GM19193 (cell line): ENCODE results near the gene SSPN.

Experiments used
- POLR2A ChIP-seq: IDR thresholded peaks from 4 replicates; pipeline ENCODE4 v1.6.1; 2011; ENCODE audit not compliant: insufficient read depth, insufficient read length; ENCODE audit errors: extremely low read depth

SSPN gene

GRCh38 chr12:26264215-26264838, 69.0 kb downstream of the SSPN start:
- TF ChIP-seq POLR2A: no peak

- no peak for TF ChIP-seq POLR2A
These were observed 70.2 kb downstream of the SSPN start for GRCh38 chr12:26265606-26266005.

- TF ChIP-seq POLR2A: no peak
These were observed 71.5 kb downstream of the SSPN start for GRCh38 chr12:26266881-26267280.

GRCh38 chr12:26268841-26269561, 73.6 kb downstream of the SSPN start:
- no peak for TF ChIP-seq POLR2A

- no peak for TF ChIP-seq POLR2A
These were observed 74.3 kb downstream of the SSPN start for GRCh38 chr12:26269562-26270284.

- TF ChIP-seq POLR2A: no peak
These were observed 75.7 kb downstream of the SSPN start for GRCh38 chr12:26271024-26271423.

GRCh38 chr12:26271889-26272492, 76.6 kb downstream of the SSPN start:
- no peak for TF ChIP-seq POLR2A

- TF ChIP-seq POLR2A: no peak
These were observed 77.5 kb downstream of the SSPN start for GRCh38 chr12:26272851-26273250.

- TF ChIP-seq POLR2A: no peak
These were observed 78.4 kb downstream of the SSPN start for GRCh38 chr12:26273811-26274210.

GRCh38 chr12:26274441-26275312, 79.3 kb downstream of the SSPN start:
- no peak for TF ChIP-seq POLR2A

- TF ChIP-seq POLR2A: no peak
These were observed 80.1 kb downstream of the SSPN start for GRCh38 chr12:26275313-26276131.

- no peak for TF ChIP-seq POLR2A
These were observed 81.3 kb downstream of the SSPN start for GRCh38 chr12:26276709-26277108.

GRCh38 chr12:26277506-26278246, 82.3 kb downstream of the SSPN start:
- no peak for TF ChIP-seq POLR2A

GRCh38 chr12:26278266-26278665, 82.9 kb downstream of the SSPN start:
- no peak for TF ChIP-seq POLR2A

GRCh38 chr12:26278666-26279065, 83.3 kb downstream of the SSPN start:
- no peak for TF ChIP-seq POLR2A
